SK-N-SH treated with all-trans-retinoic acid at 6 μM for 48 hours (cell line): ENCODE results near the gene PCTP.

Source experiments
- ATAC-seq: fragments of 200-7000 bp; cut with Tn5 transposase; 3 replicates; pipeline ENCODE4 v1.9.1; 2020; ENCODE audit warnings: mild to moderate bottlenecking, moderate library complexity
- ARNTL ChIP-seq: fragments of 450-650 bp; formaldehyde crosslinking; IDR thresholded peaks from 2 replicates; pipeline ENCODE4 v1.5.0; 2020; ENCODE audit warnings: low read depth, mild to moderate bottlenecking, moderate library complexity, borderline replicate concordance
- BACH2 ChIP-seq: fragments of 250-450 bp; sonication (Bioruptor Pico); IDR thresholded peaks from 2 replicates; pipeline ENCODE4 v1.9.0; 2021; ENCODE audit warnings: mild to moderate bottlenecking, borderline replicate concordance
- CREB5 ChIP-seq: fragments of 250-450 bp; sonication (Bioruptor Pico); IDR thresholded peaks from 2 replicates; pipeline ENCODE4 v1.5.1; 2020; ENCODE audit warnings: low read depth, mild to moderate bottlenecking, moderate library complexity
- CSDC2 ChIP-seq: fragments of 250-450 bp; sonication (Bioruptor Pico); IDR thresholded peaks from 2 replicates; pipeline ENCODE4 v1.5.0; 2020; ENCODE audit warnings: mild to moderate bottlenecking, moderate library complexity
- CSRNP3 ChIP-seq: fragments of 250-450 bp; sonication (Bioruptor Pico); IDR thresholded peaks from 2 replicates; pipeline ENCODE4 v1.5.1; 2021; ENCODE audit warnings: mild to moderate bottlenecking, moderate library complexity
- ESRRG ChIP-seq: fragments of 250-450 bp; sonication (Bioruptor Pico); IDR thresholded peaks from 2 replicates; pipeline ENCODE4 v1.6.1; 2021; ENCODE audit warnings: mild to moderate bottlenecking
- ISL1 ChIP-seq: fragments of 250-450 bp; sonication (Bioruptor Pico); IDR thresholded peaks from 2 replicates; pipeline ENCODE4 v2.1.2; 2022; ENCODE audit warnings: mild to moderate bottlenecking, moderate library complexity
- OSR1 ChIP-seq: fragments of 250-450 bp; sonication (Bioruptor Pico); IDR thresholded peaks from 2 replicates; pipeline ENCODE4 v1.8.0; 2022; ENCODE audit warnings: moderate library complexity, mild to moderate bottlenecking, inconsistent platforms
- PPARA ChIP-seq: fragments of 250-450 bp; sonication (Bioruptor Pico); IDR thresholded peaks from 2 replicates; pipeline ENCODE4 v1.5.0; 2020; ENCODE audit warnings: mild to moderate bottlenecking, borderline replicate concordance
- SNAI2 ChIP-seq: fragments of 250-450 bp; sonication (Bioruptor Pico); IDR thresholded peaks from 2 replicates; pipeline ENCODE4 v1.5.0; 2020; ENCODE audit warnings: mild to moderate bottlenecking, moderate library complexity
- TOX ChIP-seq: fragments of 250-450 bp; sonication (Bioruptor Pico); IDR thresholded peaks from 2 replicates; pipeline ENCODE4 v1.8.0; 2021; ENCODE audit warnings: mild to moderate bottlenecking, moderate library complexity, borderline replicate concordance
- TSHZ2 ChIP-seq: fragments of 250-450 bp; sonication (Bioruptor Pico); IDR thresholded peaks from 2 replicates; pipeline ENCODE4 v1.5.0; 2020; ENCODE audit warnings: mild to moderate bottlenecking, moderate library complexity
- ZC3H10 ChIP-seq: fragments of 250-450 bp; sonication (Bioruptor Pico); IDR thresholded peaks from 2 replicates; pipeline ENCODE4 v1.5.1; 2021; ENCODE audit warnings: mild to moderate bottlenecking, moderate library complexity
- ZFP3 ChIP-seq: fragments of 250-450 bp; sonication (Bioruptor Pico); IDR thresholded peaks from 2 replicates; pipeline ENCODE4 v1.5.0; 2020; ENCODE audit warnings: mild to moderate bottlenecking, moderate library complexity
- ZNF565 ChIP-seq: fragments of 450-650 bp; formaldehyde crosslinking; conservative IDR thresholded peaks from 2 replicates; pipeline ENCODE4 v1.5.0; 2020; ENCODE audit warnings: low read depth, mild to moderate bottlenecking, moderate library complexity
- ZNF70 ChIP-seq: fragments of 450-650 bp; formaldehyde crosslinking; IDR thresholded peaks from 2 replicates; pipeline ENCODE4 v1.5.0; 2020; ENCODE audit warnings: mild to moderate bottlenecking, moderate library complexity
- TF ChIP-seq, protein P1 (sequence below): fragments of 250-450 bp; sonication (Bioruptor Pico); IDR thresholded peaks from 2 replicates; pipeline ENCODE4 v1.8.0; 2021; ENCODE audit warnings: low read depth, mild to moderate bottlenecking, moderate library complexity, borderline replicate concordance
- TF ChIP-seq, protein P2 (sequence below): fragments of 250-450 bp; sonication (Bioruptor Pico); IDR thresholded peaks from 2 replicates; pipeline ENCODE4 v1.8.0; 2020; ENCODE audit warnings: mild to moderate bottlenecking, moderate library complexity, borderline replicate concordance

The PCTP gene

GRCh38 chr17:55735731-55736405 is 15.0 kb upstream of the PCTP start:
- TF ChIP-seq ZFP3 (CRISPR knock-in tag) (no peak), ESRRG (no peak), CREB5 (CRISPR knock-in tag) (no peak), ISL1 (CRISPR knock-in tag) (no peak), ZC3H10 (no peak), PPARA (CRISPR knock-in tag) (no peak), CSDC2 (no peak), TSHZ2 (CRISPR knock-in tag) (no peak), ZNF565 (CRISPR knock-in tag) (no peak), SNAI2 (no peak)
- TF ChIP-seq, protein P1, sequence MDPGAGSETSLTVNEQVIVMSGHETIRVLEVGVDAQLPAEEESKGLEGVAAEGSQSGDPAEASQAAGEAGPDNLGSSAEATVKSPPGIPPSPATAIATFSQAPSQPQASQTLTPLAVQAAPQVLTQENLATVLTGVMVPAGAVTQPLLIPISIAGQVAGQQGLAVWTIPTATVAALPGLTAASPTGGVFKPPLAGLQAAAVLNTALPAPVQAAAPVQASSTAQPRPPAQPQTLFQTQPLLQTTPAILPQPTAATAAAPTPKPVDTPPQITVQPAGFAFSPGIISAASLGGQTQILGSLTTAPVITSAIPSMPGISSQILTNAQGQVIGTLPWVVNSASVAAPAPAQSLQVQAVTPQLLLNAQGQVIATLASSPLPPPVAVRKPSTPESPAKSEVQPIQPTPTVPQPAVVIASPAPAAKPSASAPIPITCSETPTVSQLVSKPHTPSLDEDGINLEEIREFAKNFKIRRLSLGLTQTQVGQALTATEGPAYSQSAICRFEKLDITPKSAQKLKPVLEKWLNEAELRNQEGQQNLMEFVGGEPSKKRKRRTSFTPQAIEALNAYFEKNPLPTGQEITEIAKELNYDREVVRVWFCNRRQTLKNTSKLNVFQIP (CRISPR knock-in tag) = no peak
- TF ChIP-seq, protein P2, sequence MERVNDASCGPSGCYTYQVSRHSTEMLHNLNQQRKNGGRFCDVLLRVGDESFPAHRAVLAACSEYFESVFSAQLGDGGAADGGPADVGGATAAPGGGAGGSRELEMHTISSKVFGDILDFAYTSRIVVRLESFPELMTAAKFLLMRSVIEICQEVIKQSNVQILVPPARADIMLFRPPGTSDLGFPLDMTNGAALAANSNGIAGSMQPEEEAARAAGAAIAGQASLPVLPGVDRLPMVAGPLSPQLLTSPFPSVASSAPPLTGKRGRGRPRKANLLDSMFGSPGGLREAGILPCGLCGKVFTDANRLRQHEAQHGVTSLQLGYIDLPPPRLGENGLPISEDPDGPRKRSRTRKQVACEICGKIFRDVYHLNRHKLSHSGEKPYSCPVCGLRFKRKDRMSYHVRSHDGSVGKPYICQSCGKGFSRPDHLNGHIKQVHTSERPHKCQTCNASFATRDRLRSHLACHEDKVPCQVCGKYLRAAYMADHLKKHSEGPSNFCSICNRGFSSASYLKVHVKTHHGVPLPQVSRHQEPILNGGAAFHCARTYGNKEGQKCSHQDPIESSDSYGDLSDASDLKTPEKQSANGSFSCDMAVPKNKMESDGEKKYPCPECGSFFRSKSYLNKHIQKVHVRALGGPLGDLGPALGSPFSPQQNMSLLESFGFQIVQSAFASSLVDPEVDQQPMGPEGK (CRISPR knock-in tag) = no peak
- peak; percentile 64 for ATAC-seq

DNA sequence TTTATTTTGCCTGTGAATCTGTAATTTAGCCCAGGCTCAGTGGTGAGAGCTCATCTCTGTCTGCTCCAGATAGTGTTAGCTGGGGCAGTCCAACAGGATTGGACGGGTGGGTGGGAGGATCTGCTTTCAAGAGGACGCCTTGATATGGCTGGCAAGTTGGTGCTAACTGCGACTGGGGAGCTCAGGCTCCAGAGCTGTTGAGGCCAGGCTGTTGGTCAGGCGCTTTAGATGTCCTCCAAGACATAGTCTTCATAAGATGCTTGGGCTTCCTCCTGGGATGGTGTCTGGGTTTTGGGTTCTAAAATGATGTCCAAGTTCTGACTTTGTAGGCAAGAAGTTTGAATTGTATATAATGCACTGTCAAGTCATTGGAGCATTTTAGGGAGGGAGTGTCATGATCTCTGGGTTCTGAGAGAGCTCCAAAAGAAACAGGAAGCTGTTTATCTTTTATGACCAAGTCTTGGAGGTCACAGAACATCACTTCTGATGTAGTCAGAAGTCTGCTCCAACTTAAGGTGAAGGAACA is 12.8 kb upstream of the PCTP start:
- TF ChIP-seq TOX (CRISPR knock-in tag) (no peak), ISL1 (CRISPR knock-in tag) (no peak)
- TF ChIP-seq, protein P1 (CRISPR knock-in tag) = no peak
- ATAC-seq = no peak

- TF ChIP-seq ARNTL (CRISPR knock-in tag) (no peak), CSRNP3 (no peak), BACH2 (no peak), OSR1 (CRISPR knock-in tag) (no peak), CSDC2 (no peak), ZNF70 (CRISPR knock-in tag) (no peak)
- ATAC-seq = no peak
These were observed 10.1 kb upstream of the PCTP start for GRCh38 chr17:55740511-55741355.
